ENCODE results near the gene UBE2QL1. TPM values are rescaled to one million over a fixed set of nuclear protein-coding genes. Genes with fewer than 3 reads are reported as not detected.

UBE2QL1 gene
- total RNA-seq, 1 experiment from 2014 or later = not detected

DNA sequence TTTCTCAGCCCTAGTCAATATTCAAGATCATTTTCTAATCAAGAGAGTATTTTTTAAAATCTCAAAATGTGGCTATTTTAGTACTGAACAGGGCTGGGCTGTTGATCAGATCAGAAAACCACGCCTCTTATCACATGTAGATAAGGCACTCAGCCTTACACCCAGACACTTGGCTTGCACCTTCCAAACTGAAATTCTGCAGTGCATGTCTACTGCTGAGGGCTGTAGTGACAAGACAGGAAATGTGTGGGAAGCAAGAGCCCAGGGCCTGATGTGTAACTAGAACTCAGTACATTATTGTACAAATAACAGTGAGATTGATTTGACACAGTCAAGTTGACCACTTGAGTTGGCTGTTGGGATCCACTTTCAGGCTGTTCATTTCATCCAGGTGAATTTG, 48.6 kb downstream of the UBE2QL1 start:
- Mint-ChIP-seq H3K27ac (ENCODE audit: unreplicated experiment) (no peak overlapping the region), H3K27me3 (ENCODE audit: unreplicated experiment) (peaks cover 83% of the 10 kb centered on the region), H3K4me3 (ENCODE audit: low read depth, unreplicated experiment) (no peak overlapping the region), H3K4me1 (ENCODE audit: low read depth, unreplicated experiment) (no peaks in the 10 kb centered on the region), H3K9me3 (ENCODE audit: low read depth, unreplicated experiment) (no peaks in the 10 kb centered on the region), H3K36me3 (ENCODE audit: insufficient read depth, unreplicated experiment) (no peaks in the 10 kb centered on the region)
- no peak for DNase-seq
- CTCF ChIA-PET = no interaction called here
- intact Hi-C loops (cut with micrococcal nuclease; ENCODE audit: unreplicated experiment) = no loop called here
- BruUV-seq (replicated peaks) = no TSS peak
- no peak for TF ChIP-seq CTCF (IDR thresholded peaks at IDR 0.05; ENCODE audit: unreplicated experiment)

GRCh38 chr5:6498968-6499367, 50.3 kb downstream of the UBE2QL1 start:
- no peaks in the 10 kb centered on the region for H3K4me1 Mint-ChIP-seq (ENCODE audit: low read depth, unreplicated experiment)

GRCh38 chr5:6501701-6502100, 53.0 kb downstream of the UBE2QL1 start:
- peaks cover 48% of the 10 kb centered on the region for H3K27me3 Mint-ChIP-seq (ENCODE audit: unreplicated experiment)
- CTCF ChIA-PET = no interaction called here
- BruUV-seq (replicated peaks) = no TSS peak

More at GRCh38 chr5:6498968-6499367, 50.3 kb downstream of the UBE2QL1 start:
- BruUV-seq (replicated peaks) = no TSS peak
- Mint-ChIP-seq H3K36me3 (ENCODE audit: insufficient read depth, unreplicated experiment) (no peaks in the 10 kb centered on the region), H3K27ac (ENCODE audit: unreplicated experiment) (no peak overlapping the region), H3K9me3 (ENCODE audit: low read depth, unreplicated experiment) (no peaks in the 10 kb centered on the region), H3K27me3 (ENCODE audit: unreplicated experiment) (peaks cover 75% of the 10 kb centered on the region), H3K4me3 (ENCODE audit: low read depth, unreplicated experiment) (no peak overlapping the region)
- intact Hi-C loops (cut with micrococcal nuclease; ENCODE audit: unreplicated experiment) = no loop called here
- DNase-seq = no peak
- TF ChIP-seq CTCF (IDR thresholded peaks at IDR 0.05; ENCODE audit: unreplicated experiment) = no peak
- CTCF ChIA-PET = no interaction called here

DNA sequence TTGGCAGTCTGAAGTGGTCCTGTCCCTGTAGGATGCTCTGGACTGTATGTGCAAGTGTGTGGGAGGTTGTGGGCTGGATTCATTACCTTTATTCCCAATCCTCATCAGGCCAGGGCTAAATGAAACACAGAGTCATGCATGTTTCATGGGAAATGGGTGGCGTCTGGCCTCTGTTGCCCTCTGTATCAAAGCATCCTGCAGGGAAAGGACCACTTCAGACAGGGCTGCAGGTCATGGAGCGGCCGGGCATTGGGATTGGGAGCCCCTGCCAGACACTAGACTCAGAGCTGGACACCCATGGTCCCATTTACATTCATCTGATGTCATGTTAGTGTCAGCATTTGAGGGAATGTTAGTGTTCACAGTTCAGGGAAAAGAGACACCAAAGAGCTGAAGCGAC, 53.8 kb downstream of the UBE2QL1 start:
- no TSS peak for BruUV-seq (replicated peaks)
- DNase-seq = no peak
- no peak for TF ChIP-seq CTCF (IDR thresholded peaks at IDR 0.05; ENCODE audit: unreplicated experiment)
- Mint-ChIP-seq H3K27ac (ENCODE audit: unreplicated experiment) (no peak overlapping the region), H3K9me3 (ENCODE audit: low read depth, unreplicated experiment) (no peaks in the 10 kb centered on the region), H3K4me3 (ENCODE audit: low read depth, unreplicated experiment) (no peak overlapping the region), H3K4me1 (ENCODE audit: low read depth, unreplicated experiment) (no peaks in the 10 kb centered on the region), H3K27me3 (ENCODE audit: unreplicated experiment) (peaks cover 41% of the 10 kb centered on the region), H3K36me3 (ENCODE audit: insufficient read depth, unreplicated experiment) (no peaks in the 10 kb centered on the region)
- CTCF ChIA-PET = interaction anchor here (0.6 kb wide), 1 partner anchor 1367 kb away, joined by 3 read pairs; no protein-coding TSS in a partner anchor
- intact Hi-C loops (cut with micrococcal nuclease; ENCODE audit: unreplicated experiment) = no loop called here

More at GRCh38 chr5:6501701-6502100, 53.0 kb downstream of the UBE2QL1 start:
- DNase-seq = no peak
- intact Hi-C loops (cut with micrococcal nuclease; ENCODE audit: unreplicated experiment) = no loop called here
- no peaks in the 10 kb centered on the region for H3K9me3 Mint-ChIP-seq (ENCODE audit: low read depth, unreplicated experiment)
- H3K4me1 Mint-ChIP-seq (ENCODE audit: low read depth, unreplicated experiment) = no peaks in the 10 kb centered on the region
- no peak for TF ChIP-seq CTCF (IDR thresholded peaks at IDR 0.05; ENCODE audit: unreplicated experiment)
- no peak overlapping the region for H3K27ac Mint-ChIP-seq (ENCODE audit: unreplicated experiment)
- H3K4me3 Mint-ChIP-seq (ENCODE audit: low read depth, unreplicated experiment) = no peak overlapping the region
- no peaks in the 10 kb centered on the region for H3K36me3 Mint-ChIP-seq (ENCODE audit: insufficient read depth, unreplicated experiment)
